NT2/D1 (cell line): ENCODE measurements around the gene PHF13.

ENCODE experiments used
- SUZ12 ChIP-seq: IDR thresholded peaks from 2 replicates; pipeline ENCODE4 v1.6.1; 2011; ENCODE audit not compliant: insufficient read length, insufficient read depth; ENCODE audit errors: extremely low read depth
- YY1 ChIP-seq: IDR thresholded peaks from 2 replicates; pipeline ENCODE4 v1.6.1; 2011; ENCODE audit not compliant: insufficient read length, insufficient read depth
- ZNF274 ChIP-seq: IDR thresholded peaks from 2 replicates; pipeline ENCODE4 v1.6.1; 2011; ENCODE audit warnings: mild to moderate bottlenecking, low read depth, low read length

DNA sequence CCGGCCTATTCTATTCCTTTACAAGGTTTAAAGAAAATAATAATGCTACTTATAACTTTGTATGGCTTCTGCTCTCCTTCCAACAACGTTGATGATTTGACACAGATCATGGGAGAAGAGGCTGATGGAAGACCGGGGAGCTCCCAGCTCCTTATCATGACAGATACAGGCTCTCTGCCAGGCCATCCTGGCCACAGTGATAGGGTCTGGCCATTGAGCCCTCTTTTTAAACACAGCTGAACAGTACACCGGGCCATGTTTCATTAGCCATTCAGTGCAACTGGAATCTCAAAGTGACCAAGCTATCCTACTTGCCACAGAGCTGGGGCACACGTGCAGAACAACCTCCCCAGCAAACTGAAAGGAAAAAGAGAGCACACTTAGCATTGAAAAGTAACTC, 53.2 kb downstream of the PHF13 start:
- no peak for TF ChIP-seq ZNF274
- no peak for TF ChIP-seq SUZ12
- TF ChIP-seq YY1: no peak
